Activated CD4-positive, alpha-beta T cell treated with anti-CD3 and anti-CD28 coated beads, Interleukin-2, Interleukin-4, amounts not matched to agents 100 ng/mL and 50 ng/mL, durations not matched to agents 16 hours and 8 hours (primary cell): ENCODE data around the gene FYB1.

Source experiments
- DNase-seq: peaks from one replicate; pipeline ENCODE4 v3.0.0-alpha.2; 2020; ENCODE audit warnings: low spot score

FYB1 gene

GRCh38 chr5:39120052-39120420, 99.3 kb downstream of the FYB1 start:
- DNase-seq, result no peak

- DNase-seq, result no peak
Measured at GRCh38 chr5:39119404-39120051, 99.8 kb downstream of the FYB1 start.

- DNase-seq, result no peak
Measured at GRCh38 chr5:39118638-39119037, 100.7 kb downstream of the FYB1 start.

GRCh38 chr5:39117401-39117800, 102.0 kb downstream of the FYB1 start:
- DNase-seq, result no peak

GRCh38 chr5:39116344-39117170, 102.8 kb downstream of the FYB1 start:
- DNase-seq, result no peak

- DNase-seq, result no peak
Measured at GRCh38 chr5:39115644-39116343, 103.6 kb downstream of the FYB1 start.

- DNase-seq, result no peak
Measured at GRCh38 chr5:39114155-39114554, 105.2 kb downstream of the FYB1 start.

GRCh38 chr5:39113354-39113953, 105.9 kb downstream of the FYB1 start:
- DNase-seq, result no peak

- DNase-seq, result no peak
Measured at GRCh38 chr5:39109606-39110005, 109.8 kb downstream of the FYB1 start.

- no peak for DNase-seq
Measured at GRCh38 chr5:39108987-39109386, 110.4 kb downstream of the FYB1 start.

- DNase-seq, result no peak
Measured at GRCh38 chr5:39107350-39107749, 112.0 kb downstream of the FYB1 start.

- no peak for DNase-seq
Measured at GRCh38 chr5:39106322-39106721, 113.0 kb downstream of the FYB1 start.

- DNase-seq, result no peak
Measured at GRCh38 chr5:39104221-39104620, 115.1 kb downstream of the FYB1 start.

GRCh38 chr5:39102684-39103155, 116.6 kb downstream of the FYB1 start:
- DNase-seq, result no peak

- DNase-seq, result no peak
Measured at GRCh38 chr5:39100851-39101396, 118.4 kb downstream of the FYB1 start.

GRCh38 chr5:39100301-39100850, 119.0 kb downstream of the FYB1 start:
- no peak for DNase-seq

GRCh38 chr5:39099831-39100230, 119.5 kb downstream of the FYB1 start:
- DNase-seq, result no peak

- no peak for DNase-seq
Measured at GRCh38 chr5:39093352-39093751, 126.0 kb downstream of the FYB1 start.

GRCh38 chr5:39092581-39093351, 126.6 kb downstream of the FYB1 start:
- DNase-seq, result no peak

- DNase-seq, result no peak
Measured at GRCh38 chr5:39091940-39092580, 127.3 kb downstream of the FYB1 start.

GRCh38 chr5:39083968-39084367, 135.4 kb downstream of the FYB1 start:
- DNase-seq, result no peak
